GM13977 (cell line): ENCODE data around the gene PRSS56.

Source experiments
- DNase-seq: peaks from one replicate; pipeline ENCODE4 v3.0.0; 2012; ENCODE audit warnings: low spot score
- CTCF ChIP-seq: IDR thresholded peaks from 2 replicates; pipeline ENCODE4 v1.5.1; 2012; ENCODE audit warnings: mild to moderate bottlenecking, control low read depth; ENCODE audit not compliant: insufficient read depth; ENCODE audit errors: extremely low read depth, missing control alignments
- in situ Hi-C: fragments of 300-500 bp; cut with MboI; formaldehyde crosslinking; loops from one replicate; pipeline ENCODE4 v1.12.0; 2022; ENCODE audit warnings: low sequenced_read_pairs, low pct_unique_long_range_greater_than_20kb, mixed read lengths, inconsistent platforms; ENCODE audit not compliant: unreplicated experiment

PRSS56 gene

GRCh38 chr2:232492236-232492848, 27.8 kb upstream of the PRSS56 start:
- TF ChIP-seq CTCF = no peak
- in situ Hi-C loops = no loop called here
- no peak for DNase-seq

GRCh38 chr2:232492963-232493700, 27.1 kb upstream of the PRSS56 start:
- DNase-seq = no peak
- no peak for TF ChIP-seq CTCF
- in situ Hi-C loops = no loop called here

GRCh38 chr2:232493701-232494474, 26.3 kb upstream of the PRSS56 start:
- in situ Hi-C loops = no loop called here
- no peak for TF ChIP-seq CTCF
- DNase-seq = no peak

- in situ Hi-C loops = no loop called here
- DNase-seq = no peak
- no peak for TF ChIP-seq CTCF
Measured at GRCh38 chr2:232494542-232494941, 25.6 kb upstream of the PRSS56 start.

GRCh38 chr2:232495292-232495691, 24.9 kb upstream of the PRSS56 start:
- no peak for TF ChIP-seq CTCF
- in situ Hi-C loops = no loop called here
- no peak for DNase-seq

GRCh38 chr2:232496501-232497270, 23.5 kb upstream of the PRSS56 start:
- in situ Hi-C loops = no loop called here
- no peak for DNase-seq
- no peak for TF ChIP-seq CTCF
